GM23338 (cell line): Measurements from ENCODE around the gene TPO. TPM values are rescaled to one million over a fixed set of nuclear protein-coding genes. Genes with fewer than 3 reads are reported as not detected.

ENCODE experiments used
- ATAC-seq: fragments of 200-7000 bp; cut with Tn5 transposase; 3 replicates; pipeline ENCODE4 v1.9.1; 2020
- DNase-seq: peaks from one replicate; pipeline ENCODE4 v3.0.0-alpha.2; 2015; ENCODE audit warnings: low spot score
- H2AFZ ChIP-seq: fragments of 200-600 bp; sonication (generic); 2 replicates; pipeline ENCODE4 v1.8.0; 2016; ENCODE audit warnings: antibody characterized with exemption, mild to moderate bottlenecking, moderate library complexity
- H3F3A ChIP-seq: fragments of 200-600 bp; sonication (generic); replicated peaks from 2 replicates; pipeline ENCODE4 v1.8.0; 2017; ENCODE audit warnings: antibody characterized with exemption, mixed run types, low read depth
- H3K27ac ChIP-seq: fragments of 200-600 bp; sonication (generic); 2 replicates; pipeline ENCODE4 v1.6.1; 2016; ENCODE audit warnings: low read depth
- H3K27me3 ChIP-seq: fragments of 200-600 bp; sonication (generic); 2 replicates; pipeline ENCODE4 v1.8.0; 2016; ENCODE audit warnings: mild to moderate bottlenecking, mixed run types, moderate library complexity; ENCODE audit not compliant: insufficient read depth
- H3K36me3 ChIP-seq: fragments of 200-600 bp; sonication (generic); 2 replicates; pipeline ENCODE4 v1.8.0; 2016; ENCODE audit warnings: mild to moderate bottlenecking; ENCODE audit not compliant: insufficient read depth
- H3K4me1 ChIP-seq: fragments of 200-600 bp; sonication (generic); 2 replicates; pipeline ENCODE4 v1.8.0; 2016; ENCODE audit warnings: mild to moderate bottlenecking, moderate library complexity; ENCODE audit not compliant: insufficient read depth
- H3K4me2 ChIP-seq: fragments of 200-600 bp; sonication (generic); 2 replicates; pipeline ENCODE4 v1.7.1; 2017; ENCODE audit warnings: mixed run types
- H3K4me3 ChIP-seq: fragments of 200-600 bp; sonication (generic); 2 replicates; pipeline ENCODE4 v1.6.1; 2016; ENCODE audit warnings: mixed run types
- H3K79me2 ChIP-seq: fragments of 200-600 bp; sonication (generic); replicated peaks from 2 replicates; pipeline ENCODE4 v1.8.0; 2017; ENCODE audit warnings: mild to moderate bottlenecking; ENCODE audit not compliant: insufficient read depth
- H3K9me2 ChIP-seq: fragments of 200-600 bp; sonication (generic); 2 replicates; pipeline ENCODE4 v1.8.0; 2017; ENCODE audit not compliant: insufficient read depth
- H4K20me1 ChIP-seq: fragments of 200-600 bp; sonication (generic); replicated peaks from 2 replicates; pipeline ENCODE4 v1.8.0; 2017; ENCODE audit warnings: mild to moderate bottlenecking; ENCODE audit not compliant: insufficient read depth
- H3K27ac Mint-ChIP-seq: 2 replicates; pipeline ENCODE4 v1.8.0; 2020; ENCODE audit warnings: inconsistent platforms, mild to moderate bottlenecking, moderate library complexity, mixed read lengths
- H3K27me3 Mint-ChIP-seq: 3 replicates; pipeline ENCODE4 v1.8.0; 2022; ENCODE audit warnings: low read depth, mild to moderate bottlenecking, moderate library complexity, mixed read lengths, inconsistent platforms; ENCODE audit not compliant: insufficient read depth, poor library complexity
- H3K36me3 Mint-ChIP-seq: 3 replicates; pipeline ENCODE4 v1.8.0; 2021; ENCODE audit warnings: low read depth, mild to moderate bottlenecking, inconsistent platforms, moderate library complexity, mixed read lengths
- H3K4me1 Mint-ChIP-seq: 3 replicates; pipeline ENCODE4 v1.8.0; 2020; ENCODE audit warnings: mild to moderate bottlenecking, inconsistent platforms, mixed read lengths
- H3K4me3 Mint-ChIP-seq: 3 replicates; pipeline ENCODE4 v1.8.0; 2021; ENCODE audit warnings: moderate library complexity, mild to moderate bottlenecking, inconsistent platforms, mixed read lengths
- H3K9me3 Mint-ChIP-seq: 3 replicates; pipeline ENCODE4 v1.8.0; 2020; ENCODE audit warnings: moderate library complexity, mild to moderate bottlenecking, inconsistent platforms, mixed read lengths
- CREB1 ChIP-seq: fragments of 250-450 bp; sonication (Bioruptor Pico); IDR thresholded peaks from 2 replicates; pipeline ENCODE4 v1.5.0; 2020; ENCODE audit warnings: low read depth, mild to moderate bottlenecking, moderate library complexity
- CTCF ChIP-seq, 2 experiments: fragments of 200-600 bp in 1 of 2; sonication (generic) in 1 of 2; conservative IDR thresholded peaks; 2 replicates each; pipeline versions ENCODE4 v1.5.1 to v1.6.1; 2016 to 2017; ENCODE audit warnings: antibody characterized with exemption in 2 of 2, low read depth in 2 of 2, mild to moderate bottlenecking in 2 of 2, moderate library complexity in 1 of 2
- ETS1 ChIP-seq: IDR thresholded peaks from 2 replicates; pipeline ENCODE4 v1.6.1; 2016; ENCODE audit warnings: antibody characterized with exemption
- EZH2 ChIP-seq: fragments of 200-600 bp; sonication (generic); IDR thresholded peaks from one replicate; pipeline ENCODE4 v1.8.0; 2017; ENCODE audit warnings: antibody characterized with exemption, mild to moderate bottlenecking, low read depth; ENCODE audit not compliant: unreplicated experiment
- EZH2phosphoT487 ChIP-seq: fragments of 200-600 bp; sonication (generic); IDR thresholded peaks from one replicate; pipeline ENCODE4 v1.8.1; 2018; ENCODE audit warnings: antibody characterized with exemption; ENCODE audit not compliant: unreplicated experiment
- JUNB ChIP-seq: IDR thresholded peaks from one replicate; pipeline ENCODE4 v1.6.1; 2016; ENCODE audit warnings: antibody characterized with exemption; ENCODE audit not compliant: unreplicated experiment
- NANOG ChIP-seq: IDR thresholded peaks from 2 replicates; pipeline ENCODE4 v1.6.1; 2016; ENCODE audit warnings: antibody characterized with exemption, borderline replicate concordance
- POLR2AphosphoS5 ChIP-seq: IDR thresholded peaks from 2 replicates; pipeline ENCODE4 v1.6.1; 2016; ENCODE audit warnings: antibody characterized with exemption, low read depth
- REST ChIP-seq: IDR thresholded peaks from one replicate; pipeline ENCODE4 v1.6.1; 2018; ENCODE audit warnings: antibody characterized with exemption; ENCODE audit not compliant: unreplicated experiment
- STAT1 ChIP-seq: IDR thresholded peaks from one replicate; pipeline ENCODE4 v1.6.1; 2016; ENCODE audit warnings: antibody characterized with exemption; ENCODE audit not compliant: unreplicated experiment
- ZNF114 ChIP-seq: fragments of 250-450 bp; sonication (Bioruptor Pico); IDR thresholded peaks from 2 replicates; pipeline ENCODE4 v1.5.0; 2020; ENCODE audit warnings: mild to moderate bottlenecking, moderate library complexity
- ZNF331 ChIP-seq: fragments of 250-450 bp; sonication (Bioruptor Pico); IDR thresholded peaks from 2 replicates; pipeline ENCODE4 v1.5.0; 2020; ENCODE audit warnings: low read depth, mild to moderate bottlenecking, moderate library complexity
- ZNF462 ChIP-seq: fragments of 250-450 bp; sonication (Bioruptor Pico); IDR thresholded peaks from 2 replicates; pipeline ENCODE4 v1.5.0; 2020; ENCODE audit warnings: mild to moderate bottlenecking, moderate library complexity
- polyA plus RNA-seq: library from polyadenylated mRNA; unstranded; fragments of >200 nt; fragmentation: Nextera tagmentation; extraction: Ambion mirVana; gene quantifications from 2 replicates; pipeline ENCODE4 v1.2.1, GENCODE V29; 2016
- total RNA-seq: library from RNA; depleted of rRNA; stranded (reverse); fragments of >200 nt; shearing (Covaris generic); gene quantifications from 2 replicates; pipeline ENCODE4 v1.2.3, GENCODE V29; 2014

Gene TPO
- total and polyA plus RNA-seq, 2 experiments from 2014 or later: 0.74 TPM; not detected in 1

GRCh38 chr2:1521191-1521877 is 108.1 kb downstream of the TPO start:
- no peak overlapping the region for H3K4me2 ChIP-seq
- Mint-ChIP-seq H3K27me3 (peaks cover 3% of the 10 kb centered on the region), H3K27ac (no peak overlapping the region), H3K4me3 (no peak overlapping the region), H3K4me1 (no peaks in the 10 kb centered on the region), H3K9me3 (peaks cover 9% of the 10 kb centered on the region; the same call in 1 of the 3 replicates), H3K36me3 (no peaks in the 10 kb centered on the region)
- no peaks in the 10 kb centered on the region for H3K79me2 ChIP-seq
- ATAC-seq (peak; percentile 36; the same call in 2 of the 3 replicates), DNase-seq (no peak)
- H3K27ac ChIP-seq: no peak overlapping the region
- no peaks in the 10 kb centered on the region for H4K20me1 ChIP-seq
- TF ChIP-seq EZH2: no peak
- TF ChIP-seq POLR2AphosphoS5: no peak
- no peak for TF ChIP-seq ZNF331 (CRISPR knock-in tag)
- TF ChIP-seq ETS1: no peak
- TF ChIP-seq EZH2phosphoT487: no peak
- no peak for TF ChIP-seq STAT1
- TF ChIP-seq CTCF (conservative IDR thresholded peaks at IDR 0.05; ENCODE audit: low read depth in 2 of 2): no peak
- TF ChIP-seq REST: no peak
- TF ChIP-seq ZNF462: no peak
- no peak for TF ChIP-seq ZNF114
- no peak for TF ChIP-seq JUNB
- TF ChIP-seq NANOG: no peak
- no peak for TF ChIP-seq CREB1 (CRISPR knock-in tag)
- H3K27me3 ChIP-seq: no peaks in the 10 kb centered on the region
- no peaks in the 10 kb centered on the region for H3K36me3 ChIP-seq
- H3F3A ChIP-seq: no peaks in the 10 kb centered on the region
- H3K4me1 ChIP-seq: no peaks in the 10 kb centered on the region
- H3K4me3 ChIP-seq: no peak overlapping the region
- H2AFZ ChIP-seq: no peak overlapping the region
- H3K9me2 ChIP-seq: no peaks in the 10 kb centered on the region
